H1 (cell line): ENCODE results near the gene NEDD8. TPM values are rescaled to one million over a fixed set of nuclear protein-coding genes. Genes with fewer than 3 reads are reported as not detected.
A peak's percentile ranks its signal among the peaks of the same experiment; 100 is the strongest.

ENCODE experiments used
- CTCF ChIA-PET: fragments of 300-600 bp; sonication (Branson Sonifier 250); formaldehyde crosslinking; loops from one replicate; lab custom pipeline; 2021; ENCODE audit not compliant: partially characterized antibody; lab: Charles Lee
- POLR2A ChIA-PET: fragments of 300-600 bp; sonication (Branson Sonifier 250); formaldehyde crosslinking; loops from one replicate; lab custom pipeline; 2021; ENCODE audit warnings: inconsistent platforms; ENCODE audit not compliant: partially characterized antibody; lab: Charles Lee
- DNase-seq, 2 experiments: peaks; one replicate each; pipeline versions ENCODE4 v3.0.0 to v3.0.0-alpha.2; 2010 to 2022; ENCODE audit warnings: low spot score in 2 of 2, low read depth in 1 of 2, mixed read lengths in 1 of 2
- FAIRE-seq: peaks from 2 replicates; lab custom pipeline; 2011; peaks lifted over from hg19 to GRCh38; lab: Jason Lieb, UNC
- H2AFZ ChIP-seq: 2 replicates; pipeline ENCODE4 v1.8.1; 2012; ENCODE audit warnings: low read length, inconsistent platforms
- H2AK5ac ChIP-seq: 2 replicates; pipeline ENCODE4 v1.6.1; 2013; ENCODE audit warnings: low read depth, low read length
- H2BK120ac ChIP-seq: replicated peaks from 2 replicates; pipeline ENCODE3; 2013; ENCODE audit warnings: low read depth, low read length, inconsistent platforms
- H2BK12ac ChIP-seq: 2 replicates; pipeline ENCODE4 v1.6.1; 2013; ENCODE audit warnings: low read depth, low read length
- H2BK15ac ChIP-seq: 2 replicates; pipeline ENCODE4 v1.6.1; 2013; ENCODE audit warnings: low read length
- H2BK20ac ChIP-seq: 2 replicates; pipeline ENCODE4 v1.6.1; 2013; ENCODE audit warnings: low read length
- H2BK5ac ChIP-seq: 2 replicates; pipeline ENCODE4 v1.6.1; 2013; ENCODE audit warnings: low read depth, low read length
- H3K14ac ChIP-seq: 2 replicates; pipeline ENCODE4 v1.6.1; 2013; ENCODE audit warnings: inconsistent platforms; ENCODE audit not compliant: insufficient read length
- H3K18ac ChIP-seq: 2 replicates; pipeline ENCODE4 v1.6.1; 2013; ENCODE audit warnings: low read length; ENCODE audit errors: extremely low read depth
- H3K23ac ChIP-seq: 2 replicates; pipeline ENCODE4 v1.6.1; 2013; ENCODE audit warnings: inconsistent platforms; ENCODE audit not compliant: insufficient read length
- H3K23me2 ChIP-seq: 2 replicates; pipeline ENCODE4 v1.6.1; 2013; ENCODE audit warnings: low read depth, low read length
- H3K27ac ChIP-seq: 2 replicates; pipeline ENCODE4 v1.6.1; 2011; ENCODE audit warnings: low read depth, low read length, inconsistent platforms
- H3K27me3 ChIP-seq, 4 experiments: replicated peaks in 1 of 4; 1 replicate in 1 of 4; 2 replicates in 3 of 4; pipeline versions ENCODE4 v1.6.1 to v1.8.1; 2011 to 2013; ENCODE audit warnings: low read length in 3 of 4, mild to moderate bottlenecking in 3 of 4, inconsistent platforms in 2 of 4, mixed read lengths in 2 of 4, moderate library complexity in 1 of 4; ENCODE audit not compliant: control insufficient read depth in 3 of 4, insufficient read depth in 3 of 4; ENCODE audit errors: extremely low read depth in 1 of 4
- H3K36me3 ChIP-seq, 4 experiments: 2 replicates each; pipeline versions ENCODE4 v1.6.1 to v1.8.1; 2011 to 2013; ENCODE audit warnings: mild to moderate bottlenecking in 4 of 4, low read length in 3 of 4, moderate library complexity in 2 of 4, control low read depth in 1 of 4, inconsistent platforms in 1 of 4; ENCODE audit not compliant: insufficient read depth in 4 of 4, control insufficient read depth in 2 of 4
- H3K4ac ChIP-seq: replicated peaks from 2 replicates; pipeline ENCODE3; 2013; ENCODE audit warnings: low read length, low read depth, mixed read lengths, inconsistent platforms; ENCODE audit not compliant: insufficient read length
- H3K4me1 ChIP-seq, 4 experiments: replicated peaks in 1 of 4; 1 replicate in 1 of 4; 2 replicates in 3 of 4; pipeline versions ENCODE4 v1.6.1 to v1.8.1; 2011 to 2013; ENCODE audit warnings: low read length in 3 of 4, inconsistent platforms in 2 of 4, mixed read lengths in 1 of 4; ENCODE audit not compliant: insufficient read depth in 4 of 4, control insufficient read depth in 3 of 4
- H3K4me2 ChIP-seq, 2 experiments: 2 replicates each; pipeline versions ENCODE4 v1.6.1 to v1.8.1; 2011 to 2013; ENCODE audit warnings: low read depth in 2 of 2, low read length in 2 of 2, control low read depth in 1 of 2, inconsistent platforms in 1 of 2, mild to moderate bottlenecking in 1 of 2; ENCODE audit not compliant: insufficient read depth in 1 of 2
- H3K4me3 ChIP-seq, 4 experiments: fragments of 200-600, 300-600 bp in 1 of 4; sonication (generic), shearing (Covaris generic), sonication (Bioruptor Twin) in 1 of 4; 2 replicates each; pipeline versions ENCODE4 v1.5.1 to v1.8.1; 2011 to 2016; ENCODE audit warnings: low read length in 4 of 4, low read depth in 3 of 4, control low read depth in 2 of 4, inconsistent platforms in 2 of 4, mild to moderate bottlenecking in 2 of 4, mixed read lengths in 1 of 4, moderate library complexity in 1 of 4; ENCODE audit not compliant: insufficient read depth in 2 of 4; ENCODE audit errors: extremely low read depth in 1 of 4
- H3K56ac ChIP-seq: replicated peaks from 2 replicates; pipeline ENCODE3; 2013; ENCODE audit warnings: low read depth, mild to moderate bottlenecking, mixed read lengths, low read length, inconsistent platforms; ENCODE audit not compliant: insufficient read length
- H3K79me1 ChIP-seq: 2 replicates; pipeline ENCODE4 v1.6.1; 2013; ENCODE audit warnings: low read depth, low read length, control low read depth
- H3K79me2 ChIP-seq, 2 experiments: 2 replicates each; pipeline versions ENCODE4 v1.6.1 to v1.8.1; 2012 to 2013; ENCODE audit warnings: low read length in 2 of 2, mild to moderate bottlenecking in 2 of 2, inconsistent platforms in 1 of 2; ENCODE audit not compliant: insufficient read depth in 2 of 2, control insufficient read depth in 1 of 2
- H3K9ac ChIP-seq, 4 experiments: replicated peaks in 1 of 4; 1 replicate in 1 of 4; 2 replicates in 3 of 4; pipeline versions ENCODE4 v1.6.1 to v1.8.1; 2011 to 2013; ENCODE audit warnings: low read depth in 3 of 4, low read length in 3 of 4, control low read depth in 2 of 4, mild to moderate bottlenecking in 2 of 4, moderate library complexity in 2 of 4, inconsistent platforms in 1 of 4; ENCODE audit errors: extremely low read depth in 1 of 4
- H3K9me3 ChIP-seq, 2 experiments: 2 replicates each; pipeline versions ENCODE4 v1.6.1 to v1.8.1; 2012 to 2013; ENCODE audit warnings: mild to moderate bottlenecking in 2 of 2, moderate library complexity in 2 of 2, control low read depth in 1 of 2, inconsistent platforms in 1 of 2, low read depth in 1 of 2, low read length in 1 of 2, mixed read lengths in 1 of 2; ENCODE audit not compliant: insufficient read depth in 2 of 2
- H4K20me1 ChIP-seq, 2 experiments: replicated peaks in 1 of 2; 2 replicates each; pipeline versions ENCODE3 to v1.8.1; 2011 to 2013; ENCODE audit warnings: inconsistent platforms in 2 of 2, low read length in 2 of 2, mild to moderate bottlenecking in 1 of 2; ENCODE audit not compliant: insufficient read depth in 2 of 2, control insufficient read depth in 1 of 2
- H4K5ac ChIP-seq: 2 replicates; pipeline ENCODE4 v1.6.1; 2013; ENCODE audit warnings: low read length, low read depth, mixed read lengths, inconsistent platforms; ENCODE audit not compliant: insufficient read length
- H4K8ac ChIP-seq: 2 replicates; pipeline ENCODE4 v1.8.0; 2013; ENCODE audit warnings: mild to moderate bottlenecking, moderate library complexity, low read length, inconsistent platforms; ENCODE audit not compliant: insufficient read depth; ENCODE audit errors: extremely low read depth
- H4K91ac ChIP-seq: replicated peaks from 2 replicates; pipeline ENCODE3; 2013; ENCODE audit warnings: low read length, mixed read lengths, inconsistent platforms; ENCODE audit not compliant: insufficient read length
- CBX8 ChIP-seq: fragments of 300-800, 300-1000 bp; sonication (generic); IDR thresholded peaks from 2 replicates; pipeline ENCODE4 v1.7.1; 2016; ENCODE audit warnings: low read depth, low read length, borderline replicate concordance
- CHD1 ChIP-seq: IDR thresholded peaks from 2 replicates; pipeline ENCODE4 v1.6.1; 2012; ENCODE audit warnings: low read depth, low read length, improper control_type of control experiment
- EZH2 ChIP-seq: fragments of 200-600 bp; sonication (generic); IDR thresholded peaks from 2 replicates; pipeline ENCODE4 v1.7.1; 2012; ENCODE audit warnings: low read depth, mild to moderate bottlenecking, moderate library complexity, low read length, inconsistent platforms; ENCODE audit not compliant: severe bottlenecking
- MAX ChIP-seq: IDR thresholded peaks from 2 replicates; pipeline ENCODE4 v1.6.1; 2012; ENCODE audit warnings: inconsistent platforms
- SIN3A ChIP-seq, 2 experiments: IDR thresholded peaks in 1 of 2; conservative IDR thresholded peaks in 1 of 2; 2 replicates each; pipeline ENCODE4 v1.6.1; 2011 to 2012; ENCODE audit warnings: low read length in 2 of 2, improper control_type of control experiment in 1 of 2, low read depth in 1 of 2, mild to moderate bottlenecking in 1 of 2
- SRF ChIP-seq: IDR thresholded peaks from 2 replicates; pipeline ENCODE4 v1.6.1; 2011; ENCODE audit warnings: mild to moderate bottlenecking, low read depth, low read length, moderate library complexity
- SUZ12 ChIP-seq: fragments of 200-600 bp; sonication (generic); IDR thresholded peaks from 2 replicates; pipeline ENCODE4 v1.6.1; 2012; ENCODE audit warnings: mild to moderate bottlenecking, inconsistent platforms, low read length, moderate library complexity, mixed read lengths
- TAF1 ChIP-seq: IDR thresholded peaks from 2 replicates; pipeline ENCODE4 v1.6.1; 2011; ENCODE audit warnings: mild to moderate bottlenecking, low read depth, low read length
- TCF12 ChIP-seq: IDR thresholded peaks from 2 replicates; pipeline ENCODE4 v1.6.1; 2011; ENCODE audit warnings: low read depth, mild to moderate bottlenecking, low read length
- ZNF274 ChIP-seq: IDR thresholded peaks from 2 replicates; pipeline ENCODE4 v1.7.0; 2012; ENCODE audit warnings: low read length, borderline replicate concordance; ENCODE audit errors: extremely low read depth
- WGBS, 2 experiments: shearing (Covaris generic) in 1 of 2; methylation state at CpG; one replicate each; pipeline versions ENCODE4 v1.1.6 to v1.1.7; 2013 to 2015; ENCODE audit warnings: low lambda C conversion rate in 2 of 2, mixed read lengths in 2 of 2, inconsistent platforms in 1 of 2, low coverage in 1 of 2, missing lambda C conversion rate in 1 of 2; ENCODE audit not compliant: insufficient replicate concordance in 2 of 2, insufficient coverage in 1 of 2, insufficient read length in 1 of 2; ENCODE audit errors: extremely low coverage in 1 of 2, missing lambda C conversion rate in 1 of 2; 5-methylcytosine and 5-hydroxymethylcytosine counted together
- polyA plus RNA-seq, 7 experiments: library from polyadenylated mRNA; depleted of rRNA in 3 of 7; stranded (reverse) in 5 of 7; unstranded in 2 of 7; fragments of >200 nt in 5 of 7; fragments of 200-250 nt in 2 of 7; gene quantifications; 1 replicate in 5 of 7; 2 replicates in 1 of 7; 4 replicates in 1 of 7; pipeline versions ENCODE4 v1.2.1 to v1.2.3, GENCODE V29; 2011 to 2013; ENCODE audit warnings: missing spikeins in 2 of 7, mixed read lengths in 2 of 7
- total RNA-seq: library from RNA; stranded (reverse); fragmentation: NEBNext Ultra II Directional; extraction: Animal tissue kit (Norgen Biotek cat#: 25700); gene quantifications from 2 replicates; pipeline ENCODE4 v1.2.1, GENCODE V29; 2021

Gene NEDD8
- total and polyA plus RNA-seq, 2 of the 8 experiments (the other 6 are each of a cell fraction or from before 2014, with no cell fraction given): 253 to 317 TPM

GRCh38 chr14:24171422-24172260, 60.5 kb downstream of the NEDD8 start, which contains the start of gene REC8:
Gene REC8 (plus strand): TSS chr14:24172080. CDS start chr14:24172553, 473 bp downstream.
- peak within 1 kb of the TSS; percentile 83 for H3K18ac ChIP-seq
- H3K4me2 ChIP-seq: peak within 1 kb of the TSS; percentile 75 to 96
- H4K20me1 ChIP-seq: no peaks in the 10 kb centered on the region
- H2AK5ac ChIP-seq: no peak within 1 kb of the TSS
- peak within 1 kb of the TSS; percentile 62 to 77 (median 71) for H3K4me3 ChIP-seq
- H3K9ac ChIP-seq: peak within 1 kb of the TSS; percentile 37 to 65 (median 54); a peak in 6 of 7 replicates
- H3K56ac ChIP-seq: no peak within 1 kb of the TSS
- WGBS, 2 experiments: 13% methylated on average over 60 of the region's 63 CpGs; no CpG with 5 or more reads in 1 of the 2 experiments
- DNase-seq: peak; percentile 97
- ChIA-PET POLR2A (interaction anchor here (0.6 to 10.7 kb wide), 19 partner anchors 9 to 120 kb away, joined by 3 to 158 read pairs (median 5); partner anchors contain the start of genes CARMIL3, EMC9, IPO4 and IRF9), CTCF (interaction anchor here (0.6 to 1.5 kb wide), 5 partner anchors 9 to 128 kb away, joined by 3 to 6 read pairs (median 4); partner anchors contain the start of gene IRF9)
- H2BK20ac ChIP-seq: no peak within 1 kb of the TSS
- peaks cover 5% of the 10 kb centered on the region; the same call in 1 of the 2 replicates for H3K23me2 ChIP-seq
- H2BK120ac ChIP-seq: no peak within 1 kb of the TSS
- peak within 1 kb of the TSS; percentile 59; the same call in 1 of the 2 replicates for H4K8ac ChIP-seq
- peak within 1 kb of the TSS; percentile 60; the same call in 1 of the 2 replicates for H2BK5ac ChIP-seq
- H3K27me3 ChIP-seq: no peaks in the 10 kb centered on the region
- H3K14ac ChIP-seq: no peak within 1 kb of the TSS
- H2BK15ac ChIP-seq: 0 out of 2 replicates have a peak within 1 kb of the TSS, but pooled peaks have one; percentile 46
- H3K27ac ChIP-seq: no peak within 1 kb of the TSS
- no peak within 1 kb of the TSS for H3K23ac ChIP-seq
- no peaks in the 10 kb centered on the region for H3K79me1 ChIP-seq
- peak; percentile 42 for FAIRE-seq
- H2AFZ ChIP-seq: peak within 1 kb of the TSS; percentile 47; the same call in 1 of the 2 replicates
- no peak within 1 kb of the TSS for H4K91ac ChIP-seq
- peak within 1 kb of the TSS; percentile 55; the same call in 1 of the 2 replicates for H2BK12ac ChIP-seq
- H3K79me2 ChIP-seq: no peaks in the 10 kb centered on the region
- no peak within 1 kb of the TSS for H3K4ac ChIP-seq
- H4K5ac ChIP-seq: peak within 1 kb of the TSS; percentile 23
- H3K9me3 ChIP-seq: no peaks in the 10 kb centered on the region
- H3K36me3 ChIP-seq: peaks cover 0 to under 1% (median 0%) of the 10 kb centered on the region in 4 experiments; a peak in 2 of 8 replicates
- peaks cover 0 to 9% (median 7%) of the 10 kb centered on the region in 4 experiments; a peak in 4 of 7 replicates for H3K4me1 ChIP-seq
- TF ChIP-seq CHD1 (no peak), SUZ12 (no peak), TCF12 (0 out of 2 replicates have a peak, but pooled peaks have one; percentile 20), EZH2 (no peak), ZNF274 (no peak), TAF1 (no peak; the same call in 1 of the 2 replicates), CBX8 (no peak), SIN3A (conservative IDR thresholded peaks at IDR 0.05 in 1 of 2, IDR thresholded peaks at IDR 0.05 in 1 of 2; ENCODE audit: low read depth in 1 of 2, low read length in 2 of 2) (peak in 1 of 2 experiments; percentile 87; a peak in 2 of 4 replicates), SRF (no peak), MAX (no peak; the same call in 1 of the 2 replicates)
